HL-60 (cell line): ENCODE results near the gene NME3.

Experiments used
- DNase-seq, 2 experiments: peaks; one replicate each; pipeline ENCODE4 v3.0.0-alpha.2; 2010 to 2020; ENCODE audit warnings: low read depth in 1 of 2, low spot score in 1 of 2
- H3K27ac ChIP-seq: fragments of 250-450 bp; sonication (Bioruptor Pico); replicated peaks from 2 replicates; pipeline ENCODE4 v1.5.1; 2020; ENCODE audit warnings: mild to moderate bottlenecking, moderate library complexity
- H3K27me3 ChIP-seq: fragments of 250-450 bp; sonication (Bioruptor Pico); 2 replicates; pipeline ENCODE4 v1.5.1; 2021; ENCODE audit warnings: mild to moderate bottlenecking, moderate library complexity; ENCODE audit not compliant: insufficient read depth, poor library complexity, severe bottlenecking
- H3K4me3 ChIP-seq: replicated peaks from 2 replicates; pipeline ENCODE4 v1.5.1; 2011; ENCODE audit warnings: mild to moderate bottlenecking, control low read depth, low read length; ENCODE audit not compliant: insufficient read depth
- CTCF ChIP-seq: IDR thresholded peaks from one replicate; pipeline ENCODE4 v1.5.1; 2011; ENCODE audit warnings: low read length, control low read depth, inconsistent platforms; ENCODE audit not compliant: insufficient read depth
- GABPA ChIP-seq: IDR thresholded peaks from 2 replicates; pipeline ENCODE4 v1.6.1; 2012; ENCODE audit warnings: low read depth
- POLR2AphosphoS5 ChIP-seq: IDR thresholded peaks from 2 replicates; pipeline ENCODE4 v1.6.1; 2012; ENCODE audit warnings: low read depth
- REST ChIP-seq: IDR thresholded peaks from 2 replicates; pipeline ENCODE4 v1.6.1; 2012; ENCODE audit warnings: low read depth; ENCODE audit not compliant: insufficient replicate concordance
- SPI1 ChIP-seq: IDR thresholded peaks from 2 replicates; pipeline ENCODE4 v1.6.1; 2012; ENCODE audit warnings: low read depth, mild to moderate bottlenecking, borderline replicate concordance

Gene NME3

DNA sequence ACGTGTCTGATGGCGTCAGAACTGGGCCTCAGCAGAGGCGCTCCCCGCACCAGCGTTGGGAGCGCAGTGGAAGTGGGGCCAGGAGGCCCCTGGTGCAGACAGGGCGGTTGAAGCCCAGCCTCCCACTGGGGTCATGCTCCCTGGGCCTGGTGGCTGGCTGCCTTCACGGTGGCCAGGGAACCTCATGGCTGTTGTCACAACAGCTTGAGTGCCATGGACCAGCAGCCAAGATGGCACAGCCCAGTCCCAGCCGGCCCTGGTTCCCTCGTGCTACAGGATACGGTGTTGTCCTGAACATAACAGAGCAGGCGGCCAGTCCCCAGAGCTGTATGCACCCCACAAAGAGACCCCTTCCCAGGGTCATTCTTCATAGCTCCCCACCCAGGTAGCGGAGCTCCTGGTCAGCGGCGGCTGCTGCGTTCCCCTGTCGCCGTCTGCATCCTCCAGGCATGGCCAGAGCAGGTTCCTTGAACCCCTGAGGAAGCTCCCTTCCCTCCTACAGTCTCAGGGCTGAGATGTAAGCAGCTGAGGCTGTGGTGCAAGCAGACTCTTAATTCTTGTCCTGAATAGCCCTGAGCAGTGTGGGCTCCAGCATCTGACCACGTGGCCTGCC, 29.7 kb downstream of the NME3 start:
- H3K4me3 ChIP-seq: no peak overlapping the region
- no peak for DNase-seq
- no peaks in the 10 kb centered on the region for H3K27me3 ChIP-seq
- no peak for TF ChIP-seq GABPA
- TF ChIP-seq POLR2AphosphoS5: no peak
- no peak for TF ChIP-seq SPI1
- no peak for TF ChIP-seq CTCF
- TF ChIP-seq REST: no peak
- no peak overlapping the region for H3K27ac ChIP-seq

GRCh38 chr16:1740781-1741490, 30.4 kb downstream of the NME3 start:
- TF ChIP-seq CTCF: no peak
- no peak for TF ChIP-seq GABPA
- TF ChIP-seq SPI1: no peak
- no peak for TF ChIP-seq REST
- TF ChIP-seq POLR2AphosphoS5: no peak
- no peak for DNase-seq
- H3K4me3 ChIP-seq: no peak overlapping the region
- H3K27me3 ChIP-seq: no peaks in the 10 kb centered on the region
- H3K27ac ChIP-seq: no peak overlapping the region

- no peak for TF ChIP-seq GABPA
- no peak for TF ChIP-seq SPI1
- TF ChIP-seq REST: no peak
- TF ChIP-seq POLR2AphosphoS5: no peak
- no peak for TF ChIP-seq CTCF
- Histone ChIP-seq H3K4me3 (no peak overlapping the region), H3K27ac (no peak overlapping the region), H3K27me3 (no peaks in the 10 kb centered on the region)
- no peak for DNase-seq
Measured at GRCh38 chr16:1740234-1740633, 31.1 kb downstream of the NME3 start.
